Activated CD8-positive, alpha-beta memory T cell treated with anti-CD3 and anti-CD28 coated beads for 1 hour (primary cell): ENCODE data around the gene COPZ1.
A peak's percentile ranks its signal among the peaks of the same experiment; 100 is the strongest.
"Not testable (repeated sequence)": the region's sequence is repeated elsewhere in the genome, so short reads cannot be mapped to it uniquely, and the experiment has no call there.

Experiments used
- DNase-seq, 2 donors: peaks; one replicate each; pipeline ENCODE4 v3.0.0-alpha.2; 2020; ENCODE audit warnings: low read depth in 1 of 2; ENCODE audit errors: extremely low read depth in 1 of 2

Gene COPZ1

DNA sequence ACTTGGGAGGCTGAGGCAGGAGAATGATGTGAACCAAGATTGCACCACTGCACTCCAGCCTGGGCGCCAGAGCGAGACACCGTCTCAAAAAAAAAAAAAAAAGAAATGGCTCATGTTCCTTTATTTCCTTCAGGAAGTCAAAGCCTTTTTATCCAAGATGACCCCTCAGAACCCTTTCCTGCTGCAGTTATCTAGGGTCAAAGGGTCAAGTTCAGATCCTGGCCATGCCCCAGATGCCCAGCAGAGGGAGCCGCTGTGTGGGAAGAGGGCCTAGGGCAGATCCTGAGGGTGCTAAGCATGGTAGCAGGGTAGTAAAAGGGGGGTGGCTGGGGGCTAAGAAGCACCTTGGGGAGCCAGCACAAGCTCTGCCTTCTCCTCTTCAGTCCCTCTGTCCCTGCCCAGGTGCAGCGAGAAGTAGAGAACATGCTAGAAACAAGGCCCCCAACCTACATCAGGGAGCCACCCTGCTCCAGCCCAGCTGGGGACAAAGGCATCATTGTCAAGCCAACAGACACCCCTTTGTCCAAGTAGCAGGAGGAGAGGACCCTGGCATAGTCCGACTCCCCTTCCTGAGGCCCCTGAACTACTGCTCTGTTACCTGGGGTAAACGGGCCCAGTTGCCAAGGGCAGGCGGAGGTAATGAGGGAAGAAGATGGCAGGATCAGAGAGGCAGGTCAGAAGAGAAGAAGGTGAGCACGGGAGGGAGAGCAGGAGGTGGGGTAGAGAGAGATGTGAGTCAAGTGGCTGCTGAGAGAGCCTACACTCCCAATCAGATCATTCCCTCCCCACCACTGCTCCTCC, 30.6 kb upstream of the COPZ1 start:
- peak in 1 of 2 donors; percentile 29 for DNase-seq

DNA sequence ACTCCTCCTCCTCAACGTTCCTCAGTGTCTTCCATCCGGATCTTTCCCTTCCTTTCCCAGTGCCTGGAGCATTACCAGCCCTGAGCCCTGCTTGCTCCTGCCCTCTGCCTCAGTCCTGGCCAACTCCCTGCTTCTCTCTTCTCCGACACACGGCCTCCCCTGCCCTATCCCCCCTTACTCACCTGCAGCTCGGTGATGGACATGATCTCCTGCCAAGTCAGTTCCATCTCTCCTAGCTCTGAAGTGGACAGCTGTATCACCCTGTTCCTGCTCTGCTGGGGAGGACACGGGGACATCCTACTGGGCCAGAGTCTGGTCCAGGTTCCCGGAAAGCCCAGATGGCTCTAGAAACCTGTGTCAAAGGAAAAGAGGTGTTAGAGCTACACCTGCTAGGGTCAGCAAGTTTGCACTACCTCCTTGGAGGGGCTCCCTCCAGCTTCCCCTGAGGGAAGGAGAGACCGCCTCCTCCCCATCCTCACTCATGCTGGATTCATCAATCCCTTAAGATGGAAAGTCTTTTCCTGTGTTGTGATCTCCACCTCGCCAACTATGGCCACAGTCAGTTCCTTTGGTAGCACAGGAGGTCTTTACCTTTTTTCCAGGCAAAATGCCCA, 29.9 kb upstream of the COPZ1 start:
- no peak for DNase-seq

GRCh38 chr12:54296393-54297099, 28.4 kb upstream of the COPZ1 start:
- no peak for DNase-seq

- DNase-seq: no peak
These were observed 26.0 kb upstream of the COPZ1 start for GRCh38 chr12:54298904-54299303.

GRCh38 chr12:54299515-54300224, 25.3 kb upstream of the COPZ1 start:
- DNase-seq: no peak

DNA sequence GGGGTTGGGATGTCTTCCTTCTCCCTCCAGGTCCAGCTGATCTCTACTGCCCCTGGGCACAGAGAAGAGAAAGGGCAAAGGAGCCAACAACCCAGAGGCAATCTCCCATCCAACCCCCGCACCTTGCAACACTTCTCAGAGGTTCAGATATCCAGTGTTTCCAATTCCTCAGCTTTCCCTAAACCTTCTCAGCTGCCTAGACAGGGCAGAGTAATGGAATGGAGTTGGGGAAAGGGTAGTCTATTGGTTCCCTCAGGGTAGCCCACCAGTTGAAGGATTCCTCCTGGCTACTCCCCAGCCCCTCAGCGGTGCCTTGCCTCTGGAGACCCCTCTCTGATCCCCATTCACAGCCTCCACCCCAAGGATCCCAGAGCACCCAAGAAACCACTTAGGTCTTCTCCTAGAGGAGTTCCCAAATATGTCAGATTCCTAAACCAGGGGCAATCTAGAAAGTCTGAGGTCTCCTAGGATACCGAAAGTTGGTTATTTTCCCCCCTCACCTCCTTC, 24.7 kb upstream of the COPZ1 start:
- DNase-seq: no peak

DNA sequence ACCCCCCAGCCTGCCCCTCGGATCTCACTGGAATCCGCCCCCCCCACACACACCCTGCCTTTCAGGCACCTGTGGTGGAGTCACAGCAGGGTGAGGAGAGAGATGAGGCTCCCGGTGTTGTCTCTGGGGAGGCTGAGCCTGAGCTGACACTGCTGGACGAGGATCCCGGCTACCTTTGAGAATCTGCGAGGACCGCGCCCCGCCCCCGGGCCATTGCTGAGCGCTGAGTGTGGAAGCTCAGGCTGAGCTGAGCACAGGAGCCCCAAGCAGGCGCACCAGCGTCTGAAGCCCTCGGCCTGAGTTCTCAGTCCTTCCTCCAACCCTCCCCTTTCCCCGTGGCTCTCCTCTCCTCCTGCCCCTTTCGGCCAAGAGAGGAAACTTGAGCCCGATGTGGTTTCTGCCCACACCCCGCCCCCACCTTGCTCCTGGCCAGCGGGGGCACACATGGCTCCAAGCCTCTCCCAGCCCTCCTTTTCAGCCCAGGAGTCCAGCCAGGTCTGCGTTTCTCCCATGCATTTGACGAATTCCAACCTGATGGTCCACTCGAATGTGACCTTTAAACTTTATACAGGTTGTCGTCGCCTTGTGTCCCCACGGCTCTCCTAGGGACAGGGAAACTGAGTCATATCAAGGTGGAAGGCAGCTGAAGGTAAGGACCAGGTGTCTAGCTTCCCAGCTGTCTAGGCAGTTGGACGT, 24.1 kb upstream of the COPZ1 start, which contains the start of gene NFE2:
Gene NFE2 (minus strand): TSS at position 284 of the 696 bp plus-strand sequence. CDS start 5,767 bp downstream, outside the sequence.
- no peak for DNase-seq

DNA sequence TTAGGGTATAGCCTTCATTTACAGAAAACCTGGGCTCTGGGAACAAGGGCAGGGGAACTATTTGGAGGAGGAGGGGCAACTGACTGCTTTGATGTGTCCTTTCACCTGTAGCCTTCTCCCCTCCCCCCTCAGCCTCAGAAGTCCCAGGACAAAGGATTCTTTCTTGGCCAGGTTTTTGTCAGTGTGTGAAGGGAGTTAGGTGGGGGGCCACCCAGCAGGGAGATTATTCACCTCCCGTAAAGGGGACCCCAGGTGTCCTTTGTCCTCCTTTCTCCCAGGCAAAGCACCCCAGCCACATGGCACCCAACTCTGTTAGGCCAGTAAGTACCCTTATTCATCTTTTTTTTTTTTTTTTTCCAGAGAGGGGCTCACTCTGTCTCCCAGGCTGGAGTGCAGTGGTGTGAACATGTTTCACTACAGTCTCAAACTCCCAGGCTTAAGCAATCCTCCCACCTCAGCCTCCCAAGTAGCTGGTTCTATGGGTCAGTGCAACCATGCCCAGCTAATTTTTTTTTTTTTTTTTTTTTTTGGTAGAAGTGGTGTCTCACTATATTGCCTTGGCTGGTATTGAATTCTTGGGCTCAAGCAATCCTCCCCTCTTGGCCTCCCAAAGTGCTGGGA, 23.4 kb upstream of the COPZ1 start:
- DNase-seq: no peak

DNA sequence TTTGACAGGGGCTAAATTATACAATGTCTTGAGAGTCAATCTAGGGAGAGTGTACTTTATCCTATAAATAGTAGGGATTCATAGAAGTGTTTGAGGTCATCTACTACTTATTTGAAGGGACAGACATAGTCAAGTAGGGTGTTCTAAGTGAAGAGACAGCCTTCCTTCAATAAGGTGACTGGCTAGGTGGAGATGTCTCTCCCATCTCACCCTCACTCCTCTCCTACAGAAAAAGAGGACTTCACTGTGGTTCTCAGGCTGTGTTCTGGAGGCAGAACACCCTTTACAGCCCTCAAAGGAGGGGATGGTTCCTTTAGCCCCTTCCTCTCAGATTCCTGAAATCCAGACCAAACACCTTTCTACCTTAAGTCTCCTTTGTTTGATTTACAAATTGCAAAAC, 21.3 kb upstream of the COPZ1 start:
- DNase-seq: no peak

DNA sequence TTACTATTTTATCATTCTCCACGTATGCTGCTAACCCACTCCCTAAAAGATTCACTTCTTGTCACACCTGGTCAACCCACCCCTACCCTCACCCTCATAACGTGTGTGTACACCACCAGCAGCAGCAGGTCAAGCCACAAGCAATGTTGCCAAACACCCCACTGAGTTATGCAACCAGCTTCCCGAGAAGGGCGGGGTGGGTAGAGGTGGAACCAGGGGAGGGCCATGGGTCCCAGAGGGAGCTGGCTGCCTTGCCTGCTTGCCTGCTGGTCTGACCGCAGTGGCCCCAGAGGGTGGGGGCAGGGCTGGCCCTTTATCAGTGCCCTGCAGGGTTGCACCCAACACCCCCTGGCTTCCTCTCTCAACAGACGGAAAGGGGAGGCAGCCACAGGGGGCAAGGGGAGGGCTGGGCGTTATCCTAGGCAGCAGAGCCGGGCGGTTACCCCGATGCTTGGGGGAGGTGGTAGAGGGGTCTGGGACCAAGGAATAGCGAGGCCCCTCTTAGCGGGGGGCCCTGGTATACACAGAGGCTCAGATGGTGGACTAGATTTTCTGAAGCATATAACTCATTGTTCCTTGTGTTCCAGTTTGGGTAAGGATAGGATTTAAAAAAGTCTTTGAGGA, 20.6 kb upstream of the COPZ1 start:
- no peak for DNase-seq

DNA sequence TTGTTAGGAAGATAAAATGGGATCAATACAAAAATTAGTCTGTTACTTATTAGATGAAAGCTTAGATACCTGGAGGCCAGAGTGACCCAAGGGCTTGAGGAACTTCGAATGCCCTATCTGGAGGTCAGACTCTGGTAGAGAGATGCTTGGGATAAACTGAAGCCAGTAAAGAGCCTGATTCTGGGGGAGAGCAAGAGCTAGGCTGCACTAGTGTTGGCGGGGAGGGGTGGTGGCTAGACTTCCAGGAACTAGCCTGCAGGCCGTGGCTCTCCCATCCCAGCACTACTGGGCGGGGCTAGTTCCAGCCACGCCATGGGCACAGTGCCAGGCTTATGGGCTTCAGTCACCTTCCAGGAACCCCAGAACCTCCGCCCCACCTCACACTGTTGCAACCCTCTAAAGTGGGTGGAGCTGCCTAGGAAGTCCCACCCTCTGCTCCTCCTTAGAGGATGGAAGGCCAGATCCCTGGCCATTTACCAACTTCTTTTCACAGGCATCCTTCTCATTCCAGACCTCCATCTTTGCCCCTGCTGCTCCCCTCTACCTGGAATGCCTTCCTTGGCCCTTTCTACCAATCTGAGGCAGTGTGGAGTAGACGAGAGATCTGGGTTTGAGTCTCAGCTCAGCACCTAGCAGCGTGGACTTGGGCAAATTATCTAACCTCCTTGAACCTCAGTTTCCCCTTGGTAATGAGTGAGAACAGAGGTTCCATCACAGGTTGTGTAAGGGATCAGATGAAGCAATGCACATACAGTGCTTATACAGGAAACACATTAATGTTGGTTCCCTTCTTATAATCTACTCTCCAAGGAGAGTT, 17.8 kb upstream of the COPZ1 start:
- DNase-seq: no peak

DNA sequence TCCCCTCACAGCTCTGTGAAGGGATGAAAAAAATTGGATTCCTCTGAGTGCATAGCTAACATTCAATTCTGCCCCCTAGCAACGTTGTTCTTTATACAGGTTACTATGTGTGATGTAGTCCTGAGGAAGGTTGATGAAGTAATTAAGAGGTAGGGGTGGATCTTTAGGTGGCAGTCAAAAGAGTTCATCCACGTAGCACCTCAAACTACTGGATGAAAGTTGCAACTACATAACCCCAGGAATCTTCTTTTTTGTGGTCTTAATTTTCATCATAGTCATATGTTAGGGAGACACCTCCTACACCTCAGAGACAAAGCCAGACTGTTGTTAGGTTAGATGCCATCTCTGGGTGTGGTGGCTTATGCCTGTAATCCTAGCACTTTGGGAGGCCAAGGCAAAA, 13.9 kb upstream of the COPZ1 start:
- DNase-seq: no peak

DNA sequence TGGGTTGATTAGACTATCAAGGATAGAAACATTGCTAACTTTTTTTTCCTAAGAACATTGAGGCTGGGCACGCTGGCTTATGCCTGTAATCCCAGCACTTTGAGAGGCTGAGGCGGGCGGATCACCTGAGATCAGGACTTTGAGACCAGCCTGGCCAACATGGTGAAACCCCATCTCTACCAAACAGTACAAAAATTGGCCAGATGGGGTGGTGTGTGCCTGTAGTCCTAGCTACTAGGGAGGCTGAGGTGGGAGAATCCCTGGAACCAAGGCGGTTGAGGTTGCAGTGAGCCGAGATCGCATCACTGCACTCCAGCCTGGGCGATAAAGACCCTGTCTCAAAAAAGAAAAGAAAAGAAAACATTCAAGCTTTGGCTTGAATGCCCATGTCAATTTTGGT, 12.6 kb upstream of the COPZ1 start:
- not testable (repeated sequence) for DNase-seq

GRCh38 chr12:54321363-54321762, 3.6 kb upstream of the COPZ1 start:
- no peak for DNase-seq

DNA sequence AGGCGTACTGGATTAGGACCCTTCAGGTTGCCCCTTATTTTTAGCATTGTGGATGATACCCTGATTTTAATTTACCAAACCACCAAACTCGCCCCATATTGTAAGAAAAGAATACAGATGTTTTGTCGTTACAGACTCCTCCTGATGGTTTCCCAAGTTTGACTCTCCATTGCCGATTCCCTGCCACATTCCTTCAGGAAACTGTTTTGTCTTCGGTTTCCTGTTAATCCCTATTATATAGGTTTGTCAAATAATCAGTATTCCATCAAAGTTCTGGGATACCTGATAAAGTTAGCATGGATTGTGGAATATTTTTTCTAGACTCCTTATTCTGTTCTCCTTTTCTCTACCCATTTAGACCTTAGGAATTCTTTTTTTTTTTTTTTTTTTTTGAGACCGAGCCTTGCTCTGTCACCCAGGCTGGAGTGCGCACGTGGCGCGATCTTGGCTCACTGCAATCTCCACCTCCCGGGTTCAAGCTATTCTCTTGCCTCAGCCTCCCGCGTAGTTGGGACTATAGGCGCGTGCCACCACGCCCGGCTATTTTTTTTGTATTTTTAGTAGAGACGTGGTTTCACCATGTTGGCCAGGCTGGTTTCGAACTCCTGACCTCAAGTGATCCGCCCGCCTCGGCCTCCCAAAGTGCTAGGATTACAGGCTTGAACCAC, 645 bp downstream of the COPZ1 start:
- not testable (repeated sequence) for DNase-seq

DNA sequence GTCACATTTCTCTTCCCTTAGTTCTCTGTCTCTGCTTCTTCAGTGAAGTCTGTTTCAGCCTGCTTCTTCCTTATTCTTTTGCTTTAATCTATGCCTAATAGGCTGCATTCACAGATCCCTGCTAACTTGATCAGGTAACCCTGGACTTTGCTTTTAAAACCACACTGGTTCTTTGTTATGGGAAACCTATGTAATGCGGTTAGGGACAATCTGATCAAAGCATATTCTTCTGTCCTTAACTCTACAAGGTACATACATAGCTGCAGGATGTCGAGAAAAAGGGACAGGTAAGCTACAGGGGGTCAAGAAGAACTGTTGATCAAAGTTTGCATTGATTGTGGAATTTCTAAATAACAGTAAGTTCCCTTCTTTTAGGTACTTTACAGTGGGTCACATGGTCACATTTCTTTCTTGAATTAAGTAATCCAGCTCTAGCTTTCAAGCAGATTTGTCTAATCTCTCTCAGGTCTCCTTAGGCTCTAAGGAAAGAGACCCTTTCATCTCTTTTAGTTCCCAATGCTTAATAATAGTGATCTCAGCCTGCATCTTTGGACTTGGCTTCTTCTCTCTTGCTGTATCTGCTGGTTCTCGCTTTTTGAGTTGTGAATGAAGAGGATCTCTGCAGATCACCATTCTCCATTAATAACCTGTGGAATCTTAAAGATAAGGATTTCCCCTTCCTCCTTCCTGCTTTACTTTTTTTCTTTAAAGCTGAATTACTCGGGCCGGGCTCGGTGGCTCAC, 3.8 kb downstream of the COPZ1 start:
- no peak for DNase-seq

GRCh38 chr12:54329759-54330158, 4.8 kb downstream of the COPZ1 start:
- DNase-seq: no peak
